GM12878 (cell line): Measurements from ENCODE around the gene TERB1. TPM values are rescaled to one million over a fixed set of nuclear protein-coding genes. Genes with fewer than 3 reads are reported as not detected.

Experiments
- ATAC-seq: fragments of 200-7000 bp; cut with Tn5 transposase; 3 replicates; pipeline ENCODE4 v1.9.1; 2020; ENCODE audit warnings: mild to moderate bottlenecking, moderate library complexity
- BruUV-seq: library from RNA; stranded (reverse); fragments of 400-500 nt; replicated peaks from 2 replicates; lab custom pipeline; 2021; lab: Mats Ljungman, UMichigan
- CTCF ChIA-PET: fragments of 300-600 bp; sonication (Branson Sonifier 250); formaldehyde crosslinking; extraction: SDS; loops from one replicate; lab custom pipeline; 2021; ENCODE audit warnings: inconsistent platforms; lab: Yijun Ruan, JAX
- POLR2A ChIA-PET: fragments of 350-600 bp; formaldehyde crosslinking; extraction: SDS; loops from one replicate; lab custom pipeline; 2021; ENCODE audit warnings: inconsistent platforms; lab: Charles Lee
- RAD21 ChIA-PET: fragments of 300-600 bp; sonication (Branson Sonifier 250); formaldehyde crosslinking; loops from one replicate; lab custom pipeline; 2023; ENCODE audit warnings: antibody characterized with exemption; ENCODE audit not compliant: unreplicated experiment; lab: Charles Lee
- SMC1A ChIA-PET: fragments of 300-600 bp; sonication (Branson Sonifier 250); formaldehyde crosslinking; loops from one replicate; lab custom pipeline; 2023; ENCODE audit not compliant: unreplicated experiment, uncharacterized antibody; lab: Charles Lee
- DNase-seq: peaks from one replicate; pipeline ENCODE4 v3.0.0-alpha.2; 2011; ENCODE audit warnings: low read depth, low spot score
- FAIRE-seq: peaks from 3 replicates; lab custom pipeline; 2011; peaks lifted over from hg19 to GRCh38; lab: Jason Lieb, UNC
- H2AFZ ChIP-seq: 2 replicates; pipeline ENCODE4 v1.6.0; 2011; ENCODE audit warnings: low read depth, low read length, control low read depth; ENCODE audit not compliant: control insufficient read depth
- H3K27ac ChIP-seq: 2 replicates; pipeline ENCODE4 v1.5.1; 2011; ENCODE audit warnings: control low read depth; ENCODE audit not compliant: control insufficient read depth, insufficient read depth
- H3K27me3 ChIP-seq, 2 experiments: replicated peaks in 1 of 2; 2 replicates each; pipeline versions ENCODE4 v1.6.0 to v1.6.1; 2011; ENCODE audit warnings: low read length in 1 of 2; ENCODE audit not compliant: control insufficient read depth in 2 of 2, insufficient read depth in 2 of 2
- H3K36me3 ChIP-seq, 2 experiments: 2 replicates each; pipeline ENCODE4 v1.5.1; 2011; ENCODE audit warnings: low read length in 1 of 2; ENCODE audit not compliant: control insufficient read depth in 2 of 2, insufficient read depth in 2 of 2
- H3K4me1 ChIP-seq: 2 replicates; pipeline ENCODE4 v1.6.1; 2011; ENCODE audit warnings: mild to moderate bottlenecking, low read length, moderate library complexity, mixed read lengths; ENCODE audit not compliant: control insufficient read depth, insufficient read depth
- H3K4me2 ChIP-seq: 2 replicates; pipeline ENCODE4 v1.6.0; 2011; ENCODE audit warnings: control low read depth; ENCODE audit not compliant: control insufficient read depth, insufficient read depth
- H3K4me3 ChIP-seq: fragments of 200-600 bp; sonication (generic); 2 replicates; pipeline ENCODE4 v1.5.1; 2016
- H3K79me2 ChIP-seq: 2 replicates; pipeline ENCODE4 v1.6.0; 2011; ENCODE audit warnings: low read length; ENCODE audit not compliant: control insufficient read depth, insufficient read depth
- H3K9ac ChIP-seq: 2 replicates; pipeline ENCODE4 v1.8.0; 2011; ENCODE audit warnings: low read length, control low read depth, mixed read lengths; ENCODE audit not compliant: control insufficient read depth, insufficient read depth
- H3K9me3 ChIP-seq: replicated peaks from 3 replicates; pipeline ENCODE4 v1.5.1; 2011; ENCODE audit warnings: mild to moderate bottlenecking, low read length; ENCODE audit not compliant: control insufficient read depth, insufficient read depth
- H4K20me1 ChIP-seq: 2 replicates; pipeline ENCODE4 v1.6.0; 2011; ENCODE audit not compliant: control insufficient read depth, insufficient read depth
- BACH1 ChIP-seq: fragments of 450-650 bp; IDR thresholded peaks from 2 replicates; pipeline ENCODE4 v1.6.1; 2017; ENCODE audit warnings: mild to moderate bottlenecking, borderline replicate concordance
- BCLAF1 ChIP-seq: fragments of 450-650 bp; IDR thresholded peaks from 2 replicates; pipeline ENCODE4 v1.6.1; 2017; ENCODE audit warnings: antibody characterized with exemption, mild to moderate bottlenecking, moderate library complexity
- BHLHE40 ChIP-seq, 2 experiments: fragments of 450-650 bp in 1 of 2; IDR thresholded peaks; 2 replicates each; pipeline ENCODE4 v1.6.1; 2011 to 2017; ENCODE audit warnings: low read depth in 2 of 2, borderline replicate concordance in 1 of 2, improper control_type of control experiment in 1 of 2, low read length in 1 of 2, mild to moderate bottlenecking in 1 of 2
- CEBPB ChIP-seq, 2 experiments: fragments of 150-350 bp in 1 of 2; IDR thresholded peaks; 2 replicates each; pipeline ENCODE4 v1.6.1; 2012 to 2014; ENCODE audit warnings: low read depth in 2 of 2, low read length in 2 of 2, borderline replicate concordance in 1 of 2, inconsistent platforms in 1 of 2
- CTCF ChIP-seq, 3 experiments: IDR thresholded peaks in 2 of 3; conservative IDR thresholded peaks in 1 of 3; 2 replicates each; pipeline ENCODE4 v1.5.1; 2011; ENCODE audit warnings: low read depth in 3 of 3, low read length in 3 of 3, mild to moderate bottlenecking in 3 of 3, control low read depth in 2 of 3, moderate library complexity in 2 of 3, inconsistent platforms in 1 of 3, mixed read lengths in 1 of 3; ENCODE audit not compliant: control insufficient read depth in 2 of 3, insufficient read depth in 1 of 3; ENCODE audit errors: extremely low read depth in 1 of 3
- EZH2 ChIP-seq: IDR thresholded peaks from 2 replicates; pipeline ENCODE4 v1.6.1; 2012; ENCODE audit warnings: low read depth, mild to moderate bottlenecking, control low read depth, inconsistent platforms, low read length, borderline replicate concordance; ENCODE audit not compliant: control insufficient read depth
- MYB ChIP-seq: fragments of 150-350 bp; IDR thresholded peaks from 2 replicates; pipeline ENCODE4 v1.6.1; 2014; ENCODE audit warnings: mild to moderate bottlenecking, low read depth, low read length, borderline replicate concordance
- RELA ChIP-seq: fragments of 450-650 bp; IDR thresholded peaks from 2 replicates; pipeline ENCODE4 v1.8.0; 2014; ENCODE audit warnings: borderline replicate concordance; ENCODE audit not compliant: partially characterized antibody
- ZNF622 ChIP-seq: fragments of 450-650 bp; IDR thresholded peaks from 2 replicates; pipeline ENCODE4 v1.6.1; 2017; ENCODE audit warnings: mild to moderate bottlenecking, inconsistent platforms
- ZSCAN29 ChIP-seq: fragments of 450-650 bp; IDR thresholded peaks from 2 replicates; pipeline ENCODE4 v1.6.1; 2017; ENCODE audit warnings: mild to moderate bottlenecking, moderate library complexity
- WGBS: methylation state at CpG from one replicate; pipeline ENCODE4 v1.1.6; 2016; ENCODE audit warnings: low lambda C conversion rate; ENCODE audit not compliant: insufficient replicate concordance, insufficient coverage; ENCODE audit errors: missing lambda C conversion rate; 5-methylcytosine and 5-hydroxymethylcytosine counted together
- in situ Hi-C: fragments of 300-500 bp; cut with MboI; formaldehyde crosslinking; loops from 9 replicates; pipeline ENCODE4 v1.14.3; 2018; ENCODE audit warnings: mixed read lengths
- intact Hi-C: fragments of 100-400 bp; cut with micrococcal nuclease; formaldehyde crosslinking; loops from one replicate; pipeline ENCODE4 v1.14.2; 2022; ENCODE audit not compliant: unreplicated experiment
- polyA plus RNA-seq, 11 experiments: library from polyadenylated mRNA; depleted of rRNA in 4 of 11; unstranded in 6 of 11; stranded (reverse) in 5 of 11; fragments of >200 nt; fragmentation: Nextera tagmentation in 4 of 11; fragmentation: Illumina TruSeq in 1 of 11; extraction: Ambion mirVana in 4 of 11; extraction: Trizol in 1 of 11; gene quantifications; 1 replicate in 1 of 11; 2 replicates in 10 of 11; pipeline versions ENCODE4 v1.2.1 to v1.2.3, GENCODE V29; 2011 to 2016; ENCODE audit warnings: inconsistent platforms in 2 of 11, missing spikeins in 2 of 11, low read depth in 1 of 11
- total RNA-seq, 4 experiments: library from RNA; depleted of rRNA in 3 of 4; stranded (reverse); fragments of >200 nt in 3 of 4; fragmentation: Illumina TruSeq in 1 of 4; extraction: Trizol in 1 of 4; gene quantifications; 2 replicates each; pipeline versions ENCODE4 v1.2.1 to v1.2.3, GENCODE V29; 2013 to 2021

Gene TERB1
- total and polyA plus RNA-seq, 10 of the 15 experiments (the other 5 are each of a cell fraction or from before 2014, with no cell fraction given) = 0.03 to 0.10 (median 0.06) TPM; not detected in 7

- peaks cover 0 to 3% of the 10 kb centered on the region in 2 experiments; a peak in 1 of 4 replicates for H3K27me3 ChIP-seq
- no peaks in the 10 kb centered on the region for H3K4me1 ChIP-seq
- H3K79me2 ChIP-seq = no peaks in the 10 kb centered on the region
- intact Hi-C loops = no loop called here
- ATAC-seq (no peak), FAIRE-seq (no peak), DNase-seq (no peak)
- RAD21 ChIA-PET = no interaction called here
- POLR2A ChIA-PET = no interaction called here
- no TSS peak for BruUV-seq
- no peak overlapping the region for H2AFZ ChIP-seq
- in situ Hi-C loops = no loop called here
- no peaks in the 10 kb centered on the region for H4K20me1 ChIP-seq
- H3K9ac ChIP-seq = no peak overlapping the region
- CTCF ChIA-PET = no interaction called here
- TF ChIP-seq EZH2 (no peak), MYB (no peak), CTCF (IDR thresholded peaks at IDR 0.05 in 2 of 3, conservative IDR thresholded peaks at IDR 0.05 in 1 of 3; ENCODE audit: control insufficient read depth in 2 of 3, extremely low read depth in 1 of 3, insufficient read depth in 1 of 3, low read depth in 3 of 3, low read length in 3 of 3) (peak in 1 of 3 experiments; percentile 20; a peak in 1 of 6 replicates)
- SMC1A ChIA-PET = no interaction called here
- H3K27ac ChIP-seq = no peak overlapping the region
- no peak overlapping the region for H3K4me3 ChIP-seq
- no peak overlapping the region for H3K4me2 ChIP-seq
- H3K9me3 ChIP-seq = no peaks in the 10 kb centered on the region
- H3K36me3 ChIP-seq = no peaks in the 10 kb centered on the region
These were observed 43.3 kb downstream of the TERB1 start for GRCh38 chr16:66758086-66758485.

- DNase-seq (no peak), ATAC-seq (no peak), FAIRE-seq (no peak)
- Histone ChIP-seq H4K20me1 (no peaks in the 10 kb centered on the region), H3K4me3 (no peak overlapping the region), H3K9me3 (no peaks in the 10 kb centered on the region), H3K27ac (no peak overlapping the region), H3K79me2 (peaks cover 16% of the 10 kb centered on the region), H3K9ac (no peak overlapping the region), H3K4me1 (peaks cover 3% of the 10 kb centered on the region; the same call in 1 of the 2 replicates), H3K36me3 (no peaks in the 10 kb centered on the region), H3K27me3 (peaks cover 0 to 3% of the 10 kb centered on the region in 2 experiments; a peak in 1 of 4 replicates), H3K4me2 (no peak overlapping the region), H2AFZ (no peak overlapping the region)
- SMC1A ChIA-PET = interaction anchor here (0.9 kb wide), 1 partner anchor 17 kb away, joined by 4 read pairs; no protein-coding TSS in a partner anchor
- in situ Hi-C loops = no loop called here
- 8% methylated on average over 3 of the region's 3 CpGs for WGBS
- CTCF ChIA-PET = interaction anchor here (0.6 to 3.7 kb wide), 6 partner anchors 13 to 125 kb away, joined by 3 to 14 read pairs (median 6); partner anchors contain the start of gene NAE1
- POLR2A ChIA-PET = no interaction called here
- RAD21 ChIA-PET = no interaction called here
- intact Hi-C loops = loop anchor here (5.0 kb wide), 1 partner anchor 172 kb away; the partner anchor contains the start of gene RRAD
- BruUV-seq = no TSS peak
- TF ChIP-seq BCLAF1 (no peak), ZNF622 (no peak), BHLHE40 (IDR thresholded peaks at IDR 0.05; ENCODE audit: borderline replicate concordance in 1 of 2, low read depth in 2 of 2, low read length in 1 of 2) (no peak), RELA (no peak), CEBPB (IDR thresholded peaks at IDR 0.05; ENCODE audit: borderline replicate concordance in 1 of 2, low read depth in 2 of 2, low read length in 2 of 2) (no peak), ZSCAN29 (no peak), BACH1 (no peak)
These were observed 46.6 kb downstream of the TERB1 start for GRCh38 chr16:66754819-66755218.
